Thoracic aorta (tissue), 2 donors: ENCODE measurements around the gene CLASP1. TPM values are rescaled to one million over a fixed set of nuclear protein-coding genes. Genes with fewer than 3 reads are reported as not detected.

ENCODE experiments used
- ATAC-seq: fragments of 150-250 bp; one replicate; pipeline ENCODE4 v1.8.0; 2017; ENCODE audit warnings: low read depth; ENCODE audit not compliant: insufficient number of reproducible peaks, low FRiP score
- DNase-seq: peaks from one replicate; pipeline ENCODE4 v3.0.0-alpha.2; 2020; ENCODE audit warnings: low spot score
- H3K27ac ChIP-seq, 2 donors: fragments of 200-600 bp; sonication (generic); 1 replicate in 1 of 2; 2 replicates in 1 of 2; pipeline ENCODE4 v1.5.1; 2016; ENCODE audit warnings: mild to moderate bottlenecking in 2 of 2, moderate library complexity in 2 of 2
- H3K27me3 ChIP-seq: fragments of 200-600 bp; sonication (generic); replicated peaks from 2 replicates; pipeline ENCODE4 v1.6.0; 2016; ENCODE audit warnings: mild to moderate bottlenecking; ENCODE audit not compliant: insufficient read depth
- H3K36me3 ChIP-seq: fragments of 200-600 bp; sonication (generic); one replicate; pipeline ENCODE4 v1.5.1; 2016
- H3K4me1 ChIP-seq, 2 donors: fragments of 200-600 bp; sonication (generic); 1 replicate in 1 of 2; 2 replicates in 1 of 2; pipeline versions ENCODE4 v1.5.1 to v1.6.0; 2016; ENCODE audit warnings: low read depth in 2 of 2, mild to moderate bottlenecking in 1 of 2; ENCODE audit not compliant: control insufficient read depth in 1 of 2
- H3K4me3 ChIP-seq: fragments of 200-600 bp; sonication (generic); 2 replicates; pipeline ENCODE4 v1.5.1; 2016; ENCODE audit warnings: mild to moderate bottlenecking
- H3K9me3 ChIP-seq: fragments of 200-600 bp; sonication (generic); 2 replicates; pipeline ENCODE4 v1.5.1; 2016
- CTCF ChIP-seq: fragments of 200-600 bp; sonication (generic); IDR thresholded peaks from one replicate; pipeline ENCODE4 v1.5.1; 2019; ENCODE audit warnings: antibody characterized with exemption
- total RNA-seq, 2 donors: library from RNA; depleted of rRNA; stranded (reverse); fragments of >200 nt; gene quantifications; one replicate each; pipeline versions ENCODE4 v1.1.0 to v1.2.3, GENCODE V29; 2016

Gene CLASP1
- total RNA-seq, 2 donors from 2014 or later: 69.7 to 113 TPM

GRCh38 chr2:121409966-121410365 is 239.3 kb downstream of the CLASP1 start:
- H3K27me3 ChIP-seq: no peaks in the 10 kb centered on the region
- H3K36me3 ChIP-seq: peaks cover 24% of the 10 kb centered on the region
- ATAC-seq (no peak), DNase-seq (no peak)
- no peak overlapping the region for H3K27ac ChIP-seq
- no peak for TF ChIP-seq CTCF
- H3K9me3 ChIP-seq: no peaks in the 10 kb centered on the region
- H3K4me3 ChIP-seq: no peak overlapping the region
- no peaks in the 10 kb centered on the region for H3K4me1 ChIP-seq

DNA sequence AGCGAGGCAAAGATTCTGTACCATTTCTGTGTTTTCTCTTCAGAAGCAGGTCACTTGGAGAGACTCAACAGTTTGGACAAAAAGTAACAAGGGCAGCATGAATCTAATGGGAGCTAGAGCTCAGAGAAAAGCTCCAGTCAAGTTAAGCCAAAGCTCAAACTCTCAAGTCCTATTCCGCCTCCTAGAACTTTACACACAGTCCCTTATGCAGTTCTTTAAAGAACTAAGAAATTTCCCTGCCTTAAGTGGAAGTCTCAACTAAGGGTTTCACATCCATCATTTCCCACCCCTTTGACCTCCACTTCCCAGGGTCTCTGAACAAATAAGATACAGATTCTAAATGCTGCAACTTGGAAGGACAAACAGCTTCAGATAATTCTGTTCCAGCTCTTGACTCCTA is 239.9 kb downstream of the CLASP1 start:
- ATAC-seq (no peak), DNase-seq (no peak)
- H3K27ac ChIP-seq: no peak overlapping the region
- no peak for TF ChIP-seq CTCF
- no peaks in the 10 kb centered on the region for H3K4me1 ChIP-seq
- peaks cover 27% of the 10 kb centered on the region for H3K36me3 ChIP-seq
- H3K9me3 ChIP-seq: no peaks in the 10 kb centered on the region
- H3K27me3 ChIP-seq: no peaks in the 10 kb centered on the region
- H3K4me3 ChIP-seq: no peak overlapping the region

DNA sequence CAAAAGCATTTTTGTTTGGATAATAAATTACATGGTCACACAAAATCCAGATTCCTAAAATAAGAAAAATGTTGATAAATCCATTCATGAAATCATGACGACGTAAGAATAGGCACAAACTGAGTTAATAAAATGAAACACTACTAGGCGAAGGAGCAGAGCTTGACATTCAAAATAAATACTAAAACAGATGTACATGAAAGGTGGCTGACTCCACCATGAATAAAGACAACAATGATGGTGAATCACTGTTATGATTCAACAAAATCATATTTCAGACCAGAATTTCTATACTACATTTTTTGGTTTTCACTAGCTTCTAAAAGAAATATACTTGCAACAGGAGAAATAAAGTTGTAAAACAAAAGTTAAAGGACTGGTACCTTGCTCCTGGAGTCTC is 240.6 kb downstream of the CLASP1 start:
- DNase-seq (no peak), ATAC-seq (no peak)
- no peak for TF ChIP-seq CTCF
- Histone ChIP-seq H3K4me3 (no peak overlapping the region), H3K27me3 (no peaks in the 10 kb centered on the region), H3K36me3 (peaks cover 25% of the 10 kb centered on the region), H3K27ac (no peak overlapping the region), H3K9me3 (no peaks in the 10 kb centered on the region), H3K4me1 (no peaks in the 10 kb centered on the region)

DNA sequence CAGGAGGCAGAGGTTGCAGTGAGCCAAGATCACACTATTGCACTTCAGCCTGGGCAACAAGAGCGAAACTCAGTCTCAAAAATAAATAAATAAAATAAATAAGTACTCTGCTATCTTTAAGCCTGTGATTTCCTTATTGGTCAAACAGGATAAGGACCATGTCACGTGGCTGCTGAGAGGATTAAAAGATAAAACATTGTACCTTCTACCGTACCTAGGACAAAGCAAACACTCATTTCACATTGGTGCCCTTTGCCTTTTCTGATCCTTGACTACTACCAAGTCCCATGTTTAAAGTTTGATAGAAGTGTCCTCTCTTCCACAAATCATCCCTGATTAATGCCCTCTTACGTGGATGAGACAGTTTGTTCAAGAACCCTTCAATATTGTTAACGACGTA is 244.0 kb downstream of the CLASP1 start:
- peaks cover 20% of the 10 kb centered on the region for H3K36me3 ChIP-seq
- DNase-seq (no peak), ATAC-seq (no peak)
- H3K9me3 ChIP-seq: no peaks in the 10 kb centered on the region
- H3K4me3 ChIP-seq: no peak overlapping the region
- H3K27ac ChIP-seq: no peak overlapping the region
- H3K27me3 ChIP-seq: no peaks in the 10 kb centered on the region
- no peak for TF ChIP-seq CTCF
- H3K4me1 ChIP-seq: no peaks in the 10 kb centered on the region

DNA sequence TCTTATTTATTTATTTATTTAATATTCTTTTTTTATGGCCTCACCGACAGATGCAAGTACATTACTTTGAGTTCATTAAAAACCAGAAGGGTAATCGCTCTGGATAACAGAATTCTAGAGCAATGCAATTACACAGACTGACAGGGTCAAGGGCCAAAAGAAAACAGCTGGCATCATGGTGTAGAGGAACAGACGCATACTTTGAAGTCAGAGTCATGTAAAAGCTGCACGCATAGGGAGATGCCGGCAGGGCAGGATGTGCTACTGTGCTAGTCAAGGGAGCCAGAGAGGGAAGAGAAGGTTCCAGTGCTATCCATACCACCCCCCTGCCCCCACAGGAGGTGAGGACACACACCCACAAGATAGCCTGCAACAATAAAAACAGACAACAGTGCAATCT is 249.1 kb downstream of the CLASP1 start:
- no peaks in the 10 kb centered on the region for H3K9me3 ChIP-seq
- ATAC-seq (no peak), DNase-seq (no peak)
- H3K4me3 ChIP-seq: no peak overlapping the region
- peaks cover 0 to 14% of the 10 kb centered on the region in 2 donors for H3K4me1 ChIP-seq
- no peak overlapping the region for H3K27ac ChIP-seq
- H3K27me3 ChIP-seq: no peaks in the 10 kb centered on the region
- H3K36me3 ChIP-seq: peaks cover 10% of the 10 kb centered on the region
- TF ChIP-seq CTCF: no peak
